Stimulated activated CD4-positive, alpha-beta T cell treated with anti-CD3 and anti-CD28 coated beads, TNF-alpha, amount 100 ng/mL, for 1 hour (primary cell): ENCODE measurements around the gene TGM3.
A peak's percentile ranks its signal among the peaks of the same experiment; 100 is the strongest.

Experiments
- DNase-seq, 3 donors: peaks; one replicate each; pipeline ENCODE4 v3.0.0-alpha.2; 2020; ENCODE audit warnings: low read depth in 3 of 3, low spot score in 1 of 3

Gene TGM3

GRCh38 chr20:2374346-2375125 is 78.7 kb downstream of the TGM3 start:
- DNase-seq = no peak

DNA sequence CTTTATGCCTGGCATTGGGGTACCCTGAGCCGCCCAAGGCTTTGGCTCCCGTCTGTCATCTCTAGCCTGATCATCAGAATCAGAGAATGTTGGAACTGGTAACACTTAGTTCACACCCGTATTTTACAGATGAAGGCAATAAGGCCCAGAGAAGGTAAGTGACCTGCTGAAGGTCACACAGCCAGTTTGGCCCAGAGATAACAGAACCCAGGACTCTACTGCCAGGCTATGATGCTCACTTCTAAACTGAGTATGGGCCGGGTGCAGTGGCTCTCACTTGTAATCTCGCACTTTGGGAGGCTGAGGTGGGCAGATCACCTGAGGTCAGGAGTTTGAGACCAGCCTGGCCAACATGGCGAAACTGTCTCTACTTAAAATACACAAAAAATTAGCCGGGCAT is 83.1 kb downstream of the TGM3 start:
- DNase-seq = no peak

DNA sequence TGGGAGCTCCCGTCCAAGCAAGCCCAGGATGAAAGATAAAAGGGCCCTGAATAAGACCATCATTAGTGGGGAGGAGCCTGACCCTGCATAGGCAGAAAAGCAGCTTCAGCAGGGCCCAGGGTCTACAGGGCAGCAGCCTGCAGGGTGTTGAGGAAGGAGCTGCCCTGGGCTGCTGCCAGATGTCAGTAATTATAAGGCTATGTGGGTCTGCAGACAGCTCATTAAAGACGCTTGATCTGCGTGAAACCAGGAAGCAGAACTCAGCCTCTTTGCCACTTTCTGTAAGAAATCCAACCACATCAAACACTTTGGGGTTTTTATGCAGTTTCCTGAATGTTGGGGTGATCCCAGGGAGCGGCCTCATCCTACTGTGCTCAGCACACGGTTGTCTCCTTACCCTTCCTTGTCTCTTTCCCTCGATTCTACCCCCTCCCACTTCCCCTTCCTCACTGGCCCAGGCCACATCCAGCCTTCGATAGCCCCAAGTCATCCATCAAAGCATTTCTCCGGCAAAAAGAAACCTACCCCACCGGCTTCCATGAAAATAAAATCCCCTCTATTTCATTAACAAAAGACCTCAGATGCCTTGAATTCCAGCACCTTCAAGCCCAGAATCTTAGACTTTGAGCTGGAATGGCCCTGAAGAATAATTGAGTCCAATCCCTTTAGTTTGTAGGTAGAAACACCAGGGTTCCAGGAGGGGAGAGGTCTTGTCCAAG is 83.9 kb downstream of the TGM3 start:
- no peak for DNase-seq

GRCh38 chr20:2380601-2381000 is 84.8 kb downstream of the TGM3 start, which contains the start of gene TGM6:
Gene TGM6 (plus strand): TSS chr20:2380901. CDS start chr20:2380969, 68 bp downstream.
- DNase-seq = no peak

DNA sequence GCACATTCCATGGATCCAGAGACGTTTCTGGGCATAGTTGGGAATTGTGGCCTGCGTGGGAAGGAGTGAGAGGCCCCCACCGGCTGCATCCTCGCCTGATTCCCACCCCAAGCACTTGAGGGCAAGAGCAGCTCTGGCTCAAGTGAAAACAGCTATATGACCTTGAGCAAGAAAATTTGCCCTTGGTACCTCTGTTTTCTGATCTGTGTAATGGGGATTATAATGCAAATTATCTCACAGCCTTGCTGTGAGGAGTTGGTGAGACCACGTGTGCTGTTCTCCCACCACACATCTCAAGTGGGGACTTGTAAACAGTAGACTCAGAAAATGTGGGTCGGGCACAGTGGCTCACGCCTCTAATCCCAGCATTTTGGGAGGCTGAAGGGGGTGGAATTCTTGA is 85.5 kb downstream of the TGM3 start:
- no peak for DNase-seq

DNA sequence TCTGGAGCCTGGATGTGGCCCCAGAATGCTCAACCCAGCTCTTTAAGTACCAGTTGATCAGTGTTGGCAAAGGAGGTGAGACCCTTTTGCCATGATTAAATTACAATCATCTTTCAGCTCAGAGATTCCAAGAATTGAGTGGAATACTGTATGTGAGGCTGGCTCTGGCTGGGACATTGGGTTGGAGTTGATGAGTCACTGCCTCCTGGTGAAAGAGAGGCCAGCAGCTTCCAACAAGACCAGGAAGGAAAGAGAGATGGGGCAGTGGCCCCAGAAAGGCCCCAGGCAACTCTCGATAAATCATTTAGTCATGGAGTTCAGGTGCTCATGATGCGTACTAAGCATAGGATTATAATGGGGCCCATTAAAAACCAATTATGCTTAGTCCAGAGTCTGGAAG is 87.0 kb downstream of the TGM3 start:
- DNase-seq = no peak

DNA sequence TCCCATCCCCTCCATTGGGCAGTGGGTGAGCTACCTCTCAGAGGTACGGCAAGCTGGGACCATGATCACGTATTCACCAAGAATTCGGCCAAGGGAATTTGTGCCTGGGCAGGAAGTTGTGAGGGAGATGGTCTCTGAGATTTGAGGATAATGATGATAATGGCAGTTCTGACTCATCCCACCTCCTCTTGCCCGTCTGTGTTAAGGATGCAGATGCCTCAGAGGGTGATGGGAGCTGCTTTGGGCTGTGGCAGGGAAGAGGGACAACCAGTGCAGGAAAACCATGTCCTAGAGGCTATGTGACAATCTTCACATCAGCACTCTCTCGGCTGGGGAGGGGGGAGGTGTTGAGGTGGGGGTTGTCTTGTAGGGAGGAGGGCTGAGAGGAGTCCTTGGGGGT is 89.2 kb downstream of the TGM3 start:
- no peak for DNase-seq

GRCh38 chr20:2385496-2385895 is 89.7 kb downstream of the TGM3 start:
- DNase-seq = no peak

- DNase-seq = no peak
Observed at GRCh38 chr20:2386516-2387179, 90.8 kb downstream of the TGM3 start.

GRCh38 chr20:2387180-2387577 is 91.4 kb downstream of the TGM3 start:
- peak in 1 of 3 donors; percentile 47 for DNase-seq

GRCh38 chr20:2387580-2387979 is 91.8 kb downstream of the TGM3 start:
- DNase-seq = no peak
